Pons (tissue), 1 donor: Measurements from ENCODE around the gene RAF1.
A peak's percentile ranks its signal among the peaks of the same experiment; 100 is the strongest.
"Not testable (repeated sequence)": the region's sequence is repeated elsewhere in the genome, so short reads cannot be mapped to it uniquely, and the experiment has no call there.

ENCODE experiments used
- DNase-seq: peaks from one replicate; pipeline ENCODE4 v3.0.0-alpha.2; 2016; ENCODE audit warnings: low spot score

Gene RAF1

DNA sequence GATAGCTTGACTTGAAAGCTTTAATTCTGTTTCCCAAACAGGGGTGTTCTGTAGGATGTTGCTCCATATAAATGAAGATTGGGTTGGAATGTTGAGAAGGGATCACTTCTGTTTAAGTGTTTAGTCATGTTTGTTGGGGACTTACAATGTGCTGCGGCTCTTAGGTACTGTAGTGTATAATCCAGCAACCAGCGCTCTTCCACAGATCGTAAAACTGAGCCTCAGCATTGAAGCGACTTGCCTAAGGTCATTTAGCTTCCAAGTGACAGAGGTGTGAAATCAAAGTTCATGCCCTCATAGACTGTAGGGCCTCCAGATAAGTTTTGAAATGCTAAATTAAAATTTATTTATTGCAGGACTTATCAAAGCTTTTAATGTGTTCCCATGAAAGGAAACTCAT is 105.2 kb downstream of the RAF1 start:
- no peak for DNase-seq

DNA sequence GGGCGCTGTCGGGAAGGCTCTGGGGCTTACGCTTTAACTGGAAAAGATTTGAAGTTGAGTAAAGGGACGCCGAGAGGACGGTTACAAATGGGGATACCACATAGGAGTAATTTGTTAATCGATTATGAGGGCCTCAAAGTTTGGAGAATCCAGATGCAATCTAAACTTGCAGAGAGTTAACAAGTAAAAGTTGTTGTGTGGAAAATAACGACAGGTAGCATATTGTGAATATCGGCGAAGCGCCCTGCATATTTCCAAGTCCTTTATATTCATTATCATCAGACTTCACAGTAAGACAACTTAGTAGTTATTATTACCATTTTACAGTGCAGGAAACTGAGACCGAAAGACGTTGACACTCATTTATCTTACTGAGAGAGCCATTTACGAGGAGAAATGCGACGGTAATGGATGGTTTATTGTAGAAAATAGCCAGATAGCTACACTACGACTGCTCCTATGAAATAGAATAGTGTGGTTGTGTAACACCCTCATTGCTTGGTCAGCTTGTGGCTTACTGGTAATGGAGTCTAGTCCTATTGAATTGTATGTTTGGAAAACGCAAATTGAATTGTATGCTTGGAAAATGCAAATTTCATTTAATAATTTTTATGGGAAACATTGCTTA is 106.3 kb downstream of the RAF1 start:
- DNase-seq, result peak; percentile 34

- DNase-seq, result peak; percentile 79
Observed at GRCh38 chr3:12556690-12557472, 107.0 kb downstream of the RAF1 start, which contains the start of gene MKRN2. Gene MKRN2, plus strand, starts transcription at chr3:12557087. Its CDS starts 64 bp downstream, at chr3:12557151.

DNA sequence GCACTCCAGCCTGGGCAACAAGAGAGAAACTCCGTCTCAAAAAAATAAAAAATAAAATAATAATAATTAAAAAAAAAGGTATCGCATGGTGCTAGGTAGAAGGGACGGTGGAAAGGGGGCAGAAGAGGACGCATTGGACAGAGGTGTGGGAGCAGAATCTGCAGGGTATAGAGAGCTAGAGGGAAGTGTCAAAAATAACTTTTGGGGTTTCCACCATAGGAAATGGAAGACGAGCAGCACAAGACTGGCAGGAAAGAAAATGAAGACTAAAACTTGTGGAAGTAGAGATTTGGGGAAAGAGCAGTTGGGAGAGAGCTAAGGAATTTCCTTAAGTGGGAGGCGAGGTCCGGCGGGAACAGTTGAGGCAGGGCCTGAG is 107.6 kb downstream of the RAF1 start:
- no peak for DNase-seq

- no peak for DNase-seq
Observed at GRCh38 chr3:12553921-12554391, 110.0 kb downstream of the RAF1 start.

DNA sequence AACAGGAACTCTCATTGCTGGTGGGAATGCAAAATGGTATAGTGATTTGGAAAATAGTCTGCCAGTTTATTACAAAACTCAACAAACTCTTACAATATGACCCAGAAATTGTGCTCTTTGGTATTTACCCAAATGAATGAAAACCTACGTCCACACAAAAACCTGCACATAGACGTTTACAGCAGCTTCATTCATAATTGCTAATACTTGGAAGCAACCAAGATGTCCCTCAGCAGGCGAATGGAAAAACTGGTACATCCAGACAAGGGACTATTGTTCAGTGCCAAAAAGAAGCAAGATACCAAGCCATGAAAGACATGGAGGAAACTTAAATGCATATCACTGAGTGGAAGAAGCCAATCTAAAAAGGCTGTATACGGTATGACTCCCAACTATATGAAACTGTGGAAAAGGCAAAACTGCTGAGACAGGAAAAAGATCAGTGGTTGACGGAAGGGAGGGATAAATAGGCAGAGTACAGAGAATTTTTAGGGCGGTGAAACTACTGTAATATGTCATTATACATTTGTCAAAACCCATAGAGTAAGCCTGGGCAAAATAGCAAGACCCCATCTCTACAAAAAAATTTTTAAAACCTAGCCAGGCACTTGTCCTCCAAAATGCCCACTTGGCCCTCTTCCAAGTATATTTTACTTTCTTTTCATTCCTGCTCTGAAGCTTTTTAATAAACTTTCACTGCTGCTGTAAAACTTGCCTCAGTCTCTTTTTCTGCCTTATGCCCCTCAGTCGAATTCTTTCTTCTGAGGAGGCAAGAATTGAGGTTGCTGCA is 113.8 kb downstream of the RAF1 start:
- no peak for DNase-seq

DNA sequence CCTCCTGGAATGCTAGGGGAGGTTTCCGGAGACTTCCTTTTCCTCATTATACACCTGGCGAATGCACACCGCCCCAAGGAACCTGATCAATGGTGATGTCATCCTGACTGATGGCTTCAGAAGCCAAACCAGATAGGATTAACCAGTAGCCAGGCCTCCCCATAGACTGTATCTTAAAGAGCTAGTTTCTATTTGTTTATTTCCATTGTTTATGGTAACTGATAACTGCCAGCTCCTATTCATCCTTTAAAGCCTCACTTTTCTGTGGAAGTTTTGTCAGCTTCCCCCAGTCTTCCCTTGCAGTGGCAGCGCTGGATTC is 118.5 kb downstream of the RAF1 start, which contains the start of gene MKRN2OS:
Gene MKRN2OS, minus strand, starts transcription at position 27 of the 319 bp plus-strand sequence. CDS start 35 bp downstream, outside the sequence.
- DNase-seq, result no peak

DNA sequence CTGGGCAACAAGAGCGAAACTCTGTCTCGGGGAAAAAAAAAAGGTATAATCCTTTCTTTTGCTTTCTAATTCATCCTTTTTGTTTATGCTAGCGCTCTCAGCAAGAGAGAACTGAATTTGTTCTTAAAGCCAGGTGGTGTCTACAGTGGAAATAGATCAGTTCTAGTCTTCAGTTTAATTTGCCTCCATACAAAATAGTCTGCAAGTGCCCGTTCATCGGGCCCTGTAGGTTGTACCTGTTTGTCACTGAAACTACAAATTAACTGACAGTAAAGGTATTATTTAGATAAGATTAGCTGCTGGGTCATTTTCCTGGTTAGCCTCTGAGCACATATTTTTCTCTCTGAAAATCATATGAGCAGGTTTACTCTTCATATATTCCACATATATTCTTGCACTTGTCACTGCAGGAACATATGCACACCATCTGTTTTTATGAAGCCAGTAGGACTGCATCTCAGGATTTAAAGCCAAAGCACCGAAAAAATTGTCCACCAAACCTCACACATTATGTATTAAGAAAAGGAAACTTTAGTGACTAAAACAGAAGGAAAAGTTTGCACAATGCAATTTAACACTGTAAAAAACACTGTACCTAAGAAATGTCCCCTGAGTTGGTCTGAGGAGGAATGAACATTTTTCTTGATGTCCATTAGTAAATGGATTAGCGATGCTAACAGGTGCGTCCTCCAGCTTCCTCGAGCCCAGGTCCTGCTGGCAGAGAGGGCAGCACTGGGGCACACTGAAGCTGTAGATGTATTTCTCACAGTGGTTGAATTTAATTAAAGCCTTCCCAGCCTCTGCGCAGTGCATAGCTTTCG is 119.1 kb downstream of the RAF1 start:
- DNase-seq, result no peak

GRCh38 chr3:12543497-12543896 is 120.4 kb downstream of the RAF1 start:
- not testable (repeated sequence) for DNase-seq

DNA sequence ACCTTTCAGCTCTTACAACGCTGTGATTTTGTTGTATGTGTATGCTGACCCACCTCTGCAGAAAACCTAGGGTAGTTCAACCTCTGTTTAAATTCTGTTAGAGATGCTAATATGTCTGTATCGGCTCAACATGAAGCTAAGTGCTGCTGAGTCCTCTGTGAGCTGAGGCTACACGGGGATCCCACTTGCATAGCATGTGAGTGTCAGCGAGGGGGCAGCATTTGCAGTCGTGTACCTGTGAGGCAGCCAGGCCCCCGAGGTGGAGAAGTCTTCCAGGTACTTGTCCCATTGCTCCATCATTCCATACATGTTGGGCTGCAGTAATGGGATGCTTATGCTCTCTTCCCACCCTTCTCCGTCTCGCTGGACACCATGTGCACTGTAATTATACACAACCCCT is 122.3 kb downstream of the RAF1 start:
- DNase-seq, result no peak

- no peak for DNase-seq
Observed at GRCh38 chr3:12536423-12536822, 127.5 kb downstream of the RAF1 start.
